ENCODE data around the gene B3GALNT2. TPM values are rescaled to one million over a fixed set of nuclear protein-coding genes. Genes with fewer than 3 reads are reported as not detected.

B3GALNT2 gene
- total RNA-seq, 3 donors from 2014 or later = 21.4 to 34.8 (median 25.9) TPM

- peak in 1 of 2 donors; percentile 40 for DNase-seq (ENCODE audit: low spot score in 2 of 2)
Observed at GRCh38 chr1:235417086-235417697, 87.1 kb downstream of the B3GALNT2 start.

GRCh38 chr1:235416662-235417049 is 87.6 kb downstream of the B3GALNT2 start:
- intact Hi-C loops (cut with DNase I; ENCODE audit: low total_unique reads) = no loop called here
- no peak for DNase-seq (ENCODE audit: low spot score in 2 of 2)
- TF ChIP-seq, protein P1, sequence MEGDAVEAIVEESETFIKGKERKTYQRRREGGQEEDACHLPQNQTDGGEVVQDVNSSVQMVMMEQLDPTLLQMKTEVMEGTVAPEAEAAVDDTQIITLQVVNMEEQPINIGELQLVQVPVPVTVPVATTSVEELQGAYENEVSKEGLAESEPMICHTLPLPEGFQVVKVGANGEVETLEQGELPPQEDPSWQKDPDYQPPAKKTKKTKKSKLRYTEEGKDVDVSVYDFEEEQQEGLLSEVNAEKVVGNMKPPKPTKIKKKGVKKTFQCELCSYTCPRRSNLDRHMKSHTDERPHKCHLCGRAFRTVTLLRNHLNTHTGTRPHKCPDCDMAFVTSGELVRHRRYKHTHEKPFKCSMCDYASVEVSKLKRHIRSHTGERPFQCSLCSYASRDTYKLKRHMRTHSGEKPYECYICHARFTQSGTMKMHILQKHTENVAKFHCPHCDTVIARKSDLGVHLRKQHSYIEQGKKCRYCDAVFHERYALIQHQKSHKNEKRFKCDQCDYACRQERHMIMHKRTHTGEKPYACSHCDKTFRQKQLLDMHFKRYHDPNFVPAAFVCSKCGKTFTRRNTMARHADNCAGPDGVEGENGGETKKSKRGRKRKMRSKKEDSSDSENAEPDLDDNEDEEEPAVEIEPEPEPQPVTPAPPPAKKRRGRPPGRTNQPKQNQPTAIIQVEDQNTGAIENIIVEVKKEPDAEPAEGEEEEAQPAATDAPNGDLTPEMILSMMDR (IDR thresholded peaks at IDR 0.05) = no peak
- TF ChIP-seq POLR2AphosphoS5 (IDR thresholded peaks at IDR 0.05) (no peak), POLR2A (IDR thresholded peaks at IDR 0.05) (no peak)
- no peak overlapping the region for H3K4me3 ChIP-seq
- no peaks in the 10 kb centered on the region for H3K36me3 ChIP-seq
- no peaks in the 10 kb centered on the region for H3K4me1 ChIP-seq
- no peaks in the 10 kb centered on the region for H3K9me3 ChIP-seq
- no peaks in the 10 kb centered on the region for H3K27me3 ChIP-seq
- no peak overlapping the region for H3K27ac ChIP-seq

More at GRCh38 chr1:235417086-235417697, 87.1 kb downstream of the B3GALNT2 start:
- intact Hi-C loops (cut with DNase I; ENCODE audit: low total_unique reads) = no loop called here
- no peaks in the 10 kb centered on the region for H3K36me3 ChIP-seq
- H3K27me3 ChIP-seq = no peaks in the 10 kb centered on the region
- no peaks in the 10 kb centered on the region for H3K9me3 ChIP-seq
- TF ChIP-seq POLR2A (IDR thresholded peaks at IDR 0.05) = no peak
- TF ChIP-seq, protein P1 (IDR thresholded peaks at IDR 0.05) = peak; percentile 64 to 79 (median 72)
- no peak for TF ChIP-seq POLR2AphosphoS5 (IDR thresholded peaks at IDR 0.05)
- H3K27ac ChIP-seq = no peak overlapping the region
- H3K4me3 ChIP-seq = no peak overlapping the region
- no peaks in the 10 kb centered on the region for H3K4me1 ChIP-seq

GRCh38 chr1:235415008-235415904 is 89.0 kb downstream of the B3GALNT2 start:
- intact Hi-C loops (cut with DNase I; ENCODE audit: low total_unique reads) = no loop called here
- H3K36me3 ChIP-seq = no peaks in the 10 kb centered on the region

GRCh38 chr1:235411489-235412486 is 92.5 kb downstream of the B3GALNT2 start:
- intact Hi-C loops (cut with DNase I; ENCODE audit: low total_unique reads) = no loop called here
- DNase-seq (ENCODE audit: low spot score in 2 of 2) = no peak
- no peaks in the 10 kb centered on the region for H3K36me3 ChIP-seq
- H3K27me3 ChIP-seq = no peaks in the 10 kb centered on the region
- H3K4me1 ChIP-seq = no peaks in the 10 kb centered on the region
- no peak overlapping the region for H3K4me3 ChIP-seq
- no peaks in the 10 kb centered on the region for H3K9me3 ChIP-seq
- no peak overlapping the region for H3K27ac ChIP-seq
- TF ChIP-seq, protein P1 (IDR thresholded peaks at IDR 0.05) = no peak
- TF ChIP-seq POLR2AphosphoS5 (IDR thresholded peaks at IDR 0.05) = no peak
- no peak for TF ChIP-seq POLR2A (IDR thresholded peaks at IDR 0.05)

More at GRCh38 chr1:235415008-235415904, 89.0 kb downstream of the B3GALNT2 start:
- TF ChIP-seq, protein P1 (IDR thresholded peaks at IDR 0.05) = peak; percentile 70 to 77 (median 76)
- TF ChIP-seq POLR2A (IDR thresholded peaks at IDR 0.05) (no peak), POLR2AphosphoS5 (IDR thresholded peaks at IDR 0.05) (no peak)
- Histone ChIP-seq H3K4me3 (no peak overlapping the region), H3K4me1 (no peaks in the 10 kb centered on the region), H3K27ac (no peak overlapping the region), H3K27me3 (no peaks in the 10 kb centered on the region), H3K9me3 (no peaks in the 10 kb centered on the region)
- DNase-seq (ENCODE audit: low spot score in 2 of 2) = peak; percentile 38 to 67

Data from breast epithelium (tissue), 4 donors.